Epithelial cell of proximal tubule (primary cell): ENCODE results near the gene KLHL30. TPM values are rescaled to one million over a fixed set of nuclear protein-coding genes. Genes with fewer than 3 reads are reported as not detected.

Experiments used
- DNase-seq: peaks from one replicate; pipeline ENCODE4 v3.0.0-alpha.2; 2011; ENCODE audit warnings: low read depth
- H3K4me3 ChIP-seq: 2 replicates; pipeline ENCODE4 v1.5.1; 2011; ENCODE audit warnings: low read depth, mild to moderate bottlenecking, low read length
- CTCF ChIP-seq: conservative IDR thresholded peaks from 2 replicates; pipeline ENCODE4 v1.5.1; 2012; ENCODE audit warnings: low read depth, mild to moderate bottlenecking, low read length
- total RNA-seq: library from RNA; depleted of rRNA; stranded (reverse); fragments of >200 nt; gene quantifications from 2 replicates; pipeline ENCODE4 v1.2.3, GENCODE V29; 2015

The KLHL30 gene
- total RNA-seq: 0.72 and 1.7 TPM in 2 replicates

DNA sequence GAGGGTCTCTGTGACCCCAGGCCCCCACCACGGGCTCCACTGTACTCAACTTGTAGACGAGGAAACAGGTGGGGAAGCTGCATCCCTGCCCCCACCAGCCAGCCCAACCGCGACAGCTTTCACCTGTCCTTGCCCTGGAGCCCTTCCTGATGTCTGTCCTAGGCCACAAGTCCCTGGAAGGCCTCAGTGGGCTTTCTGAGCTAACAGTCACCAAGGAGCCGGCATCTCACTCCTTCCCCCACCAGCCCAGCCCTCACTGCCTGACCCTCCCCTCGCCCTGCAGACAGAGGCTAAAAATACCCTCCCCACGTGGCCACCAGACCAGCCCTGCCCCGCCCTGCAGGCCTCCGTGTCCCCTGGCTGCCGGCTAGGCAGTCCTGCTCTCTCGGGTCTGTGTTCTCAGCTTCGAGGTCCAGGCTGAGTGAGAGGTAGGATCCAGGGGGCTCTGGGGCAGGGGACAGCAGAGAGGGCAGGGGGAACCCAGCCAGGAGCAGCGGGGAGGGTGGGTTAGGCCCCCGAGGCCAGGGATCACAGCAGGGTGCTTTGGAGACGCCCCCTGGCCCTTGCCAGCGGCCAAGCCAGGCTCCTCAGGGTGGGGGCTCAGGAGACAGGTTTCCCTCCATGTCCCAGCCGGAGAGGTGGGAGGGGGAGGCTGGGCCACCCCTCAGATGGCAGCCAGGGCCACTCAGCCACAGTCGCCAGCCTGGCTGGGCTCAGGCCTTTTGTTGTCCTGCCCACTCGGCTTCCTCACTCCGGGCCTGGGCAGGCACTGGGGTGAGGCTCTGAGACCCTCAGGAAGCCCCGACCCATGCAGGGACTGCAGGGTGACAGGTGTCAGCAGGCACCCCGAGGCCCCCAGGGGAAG lies at the start of gene KLHL30:
TSS of gene KLHL30 (plus strand) at position 338 of the 865 bp plus-strand sequence. CDS start 2,087 bp downstream, outside the sequence.
- no peak for TF ChIP-seq CTCF
- H3K4me3 ChIP-seq: no peak within 1 kb of the TSS

DNA sequence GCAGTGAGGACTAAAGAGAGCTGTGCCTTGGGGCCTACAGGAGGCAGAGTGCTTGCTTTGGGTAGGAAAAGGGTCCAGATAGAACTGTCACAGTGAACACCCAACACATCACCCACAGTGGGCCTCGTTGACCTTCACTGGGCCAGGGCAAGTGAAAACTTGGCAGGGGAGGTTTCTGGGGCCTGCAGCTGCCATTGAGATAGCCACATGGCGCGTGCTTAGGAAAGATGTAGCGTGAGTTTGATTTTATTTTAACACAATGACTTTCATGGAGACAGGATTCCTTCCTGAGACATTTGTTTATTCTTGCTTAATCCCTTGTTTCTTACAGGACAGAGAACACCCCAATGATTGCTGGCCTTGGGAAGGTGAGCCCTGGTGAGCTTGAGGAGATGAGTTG lies 47.6 kb upstream of the KLHL30 start:
- DNase-seq: no peak

More for the DNA sequence above, at the start of gene KLHL30:
- no peak for DNase-seq

DNA sequence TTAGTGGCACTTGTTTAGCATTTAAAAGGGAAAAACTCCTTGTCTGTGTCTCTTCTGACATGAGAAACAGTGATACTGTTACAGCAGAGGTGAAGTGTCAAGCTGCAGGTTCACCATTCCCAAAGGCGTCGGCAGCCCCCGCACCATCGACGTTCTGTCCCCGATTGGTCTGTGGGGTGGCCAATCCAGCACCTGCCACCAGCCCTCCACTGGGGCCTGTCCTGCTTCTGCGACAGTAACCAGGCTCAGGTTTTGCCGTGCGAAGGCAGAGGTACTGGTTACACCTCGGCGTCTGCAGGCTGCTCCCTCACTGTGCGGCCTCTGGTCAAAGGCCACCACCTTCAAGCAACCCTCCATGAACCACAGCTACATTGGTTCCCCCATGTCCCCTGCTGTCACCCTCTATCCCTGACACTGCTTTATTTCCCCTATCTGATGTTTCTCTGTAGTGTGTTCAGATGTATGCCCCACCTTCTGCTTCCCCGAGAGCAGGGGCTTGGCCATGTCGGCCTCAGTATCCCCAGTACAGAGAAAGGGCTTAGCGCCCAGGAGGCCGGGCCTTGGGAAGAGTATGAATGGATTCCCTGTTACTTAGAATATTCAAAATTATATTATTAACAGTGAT lies 46.9 kb upstream of the KLHL30 start:
- no peak for DNase-seq
- H3K4me3 ChIP-seq: no peak overlapping the region
- TF ChIP-seq CTCF: no peak

More for the DNA sequence above, 47.6 kb upstream of the KLHL30 start:
- TF ChIP-seq CTCF: no peak
- H3K4me3 ChIP-seq: no peak overlapping the region

DNA sequence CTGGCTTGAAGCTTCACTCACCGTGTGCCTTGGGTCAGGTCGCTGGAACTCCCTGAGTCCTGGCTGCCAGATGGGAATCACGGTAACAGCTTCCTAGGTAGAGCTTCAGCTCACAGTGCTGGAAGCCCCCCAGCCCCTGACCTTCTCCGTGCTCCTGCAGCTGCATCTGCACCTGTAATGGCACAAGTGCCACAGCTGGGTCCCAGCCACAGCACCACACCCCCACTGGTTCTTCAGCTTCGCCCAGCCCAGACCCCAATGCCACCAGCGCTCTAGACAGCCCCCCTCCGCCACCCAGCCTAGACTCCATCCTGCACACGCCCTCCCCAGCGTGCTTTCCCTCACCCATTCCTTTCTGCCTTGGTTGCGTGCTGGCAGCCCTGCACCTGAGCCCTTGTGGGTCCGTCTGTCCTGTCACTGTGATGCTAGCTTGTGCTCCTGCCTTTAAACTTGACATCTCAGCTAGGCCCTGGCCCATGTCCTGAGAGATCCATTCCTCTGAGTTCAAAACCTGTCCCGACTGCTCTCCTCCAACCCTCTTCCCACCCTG lies 45.9 kb upstream of the KLHL30 start:
- DNase-seq: no peak
- no peak for TF ChIP-seq CTCF
- H3K4me3 ChIP-seq: no peak overlapping the region

DNA sequence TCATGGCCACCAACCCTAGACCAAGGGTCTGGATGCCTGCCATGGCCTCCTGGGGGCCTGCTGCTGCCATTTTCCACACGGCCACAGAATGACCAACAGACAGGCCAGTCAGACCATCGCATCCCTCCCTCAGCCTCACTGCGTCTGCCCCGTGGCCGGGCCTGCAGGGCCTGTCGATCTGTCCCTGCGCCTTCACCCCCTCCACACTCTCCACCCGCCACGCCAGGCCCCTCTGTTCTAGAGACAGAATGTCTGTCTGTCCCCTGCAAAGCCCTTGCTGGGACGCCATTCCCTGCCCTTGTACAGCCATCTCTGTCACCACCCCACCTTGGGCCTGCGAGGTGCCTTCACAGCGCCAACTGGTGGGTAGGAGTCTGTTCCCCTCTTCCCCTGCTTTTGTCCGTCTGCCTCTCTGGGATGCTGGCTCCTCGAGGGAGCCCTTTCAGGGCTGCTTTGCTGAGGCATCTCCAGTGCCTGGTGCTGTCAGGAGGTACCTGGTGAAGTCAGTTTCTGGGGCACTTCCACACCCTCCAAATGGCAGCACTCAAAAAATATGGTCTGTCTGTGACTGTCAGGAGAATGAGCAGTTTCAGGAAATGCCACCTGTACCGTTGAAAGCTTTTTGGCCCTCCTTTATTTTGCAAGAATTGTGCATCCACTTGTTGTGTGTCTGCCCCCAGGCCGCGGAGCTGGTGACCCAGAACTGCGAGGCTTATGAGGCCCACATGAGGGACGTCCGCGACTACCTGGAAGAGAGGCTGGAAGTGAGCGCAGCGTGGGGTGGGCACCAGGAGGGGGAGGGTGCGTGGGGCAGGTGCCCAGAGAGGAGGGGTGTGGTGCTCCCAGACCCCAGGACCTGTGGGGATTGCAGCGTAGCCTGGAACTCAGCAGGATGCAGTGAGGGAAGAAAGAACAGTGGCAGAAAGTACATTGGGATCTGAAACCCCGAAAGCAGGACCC lies 45.0 kb upstream of the KLHL30 start:
- TF ChIP-seq CTCF: no peak
- no peak overlapping the region for H3K4me3 ChIP-seq
- no peak for DNase-seq

GRCh38 chr2:238094438-238095022 lies 43.9 kb upstream of the KLHL30 start:
- DNase-seq: no peak
- no peak overlapping the region for H3K4me3 ChIP-seq
- TF ChIP-seq CTCF: no peak
